Measurements from ENCODE around the gene TOGARAM2. TPM values are rescaled to one million over a fixed set of nuclear protein-coding genes. Genes with fewer than 3 reads are reported as not detected.

Gene TOGARAM2
- polyA plus RNA-seq, 1 donor (not counting 4 experiments of a cell fraction or from before 2014, with no cell fraction given): 0.10 TPM

DNA sequence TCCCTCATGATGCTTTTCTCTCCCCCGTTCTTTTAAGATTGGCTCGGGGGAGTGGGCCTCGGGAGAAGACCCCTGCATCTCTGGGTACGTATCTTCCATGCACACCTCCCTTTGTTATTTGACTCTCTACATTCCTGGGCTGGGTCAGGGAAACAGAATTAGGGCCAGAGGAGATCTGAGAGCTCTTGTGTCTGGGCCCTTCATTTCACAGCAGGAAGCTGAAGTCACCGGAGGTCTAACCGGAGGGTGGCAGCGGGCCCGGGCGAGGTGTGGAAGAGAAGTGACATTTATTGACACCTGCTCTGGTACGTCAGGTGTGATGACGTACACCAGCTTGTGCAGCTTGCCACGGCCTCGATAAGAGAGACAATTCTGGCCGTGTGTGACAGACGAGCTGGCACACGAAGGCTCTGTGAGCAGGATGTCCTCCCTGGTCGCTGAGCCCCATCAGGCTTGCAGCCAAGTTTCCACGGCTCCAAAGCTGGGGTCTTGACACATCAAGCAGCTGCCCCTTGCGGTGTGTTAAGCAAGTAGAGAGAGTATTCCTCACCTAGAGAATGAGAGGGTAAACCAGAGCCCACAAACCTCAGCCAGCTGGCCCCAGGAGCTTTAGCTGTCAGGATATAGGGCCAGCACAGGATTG lies 30.4 kb downstream of the TOGARAM2 start:
- dilution Hi-C loops (cut with MboI; ENCODE audit: extremely low pct_ligation_motif_present, low sequenced_read_pairs): no loop called here
- Histone ChIP-seq H3K9me3 (ENCODE audit: control insufficient read depth, low read depth, low read length) (no peaks in the 10 kb centered on the region), H3K9me1 (ENCODE audit: control insufficient read depth, extremely low read depth, insufficient read depth, low read length) (no peaks in the 10 kb centered on the region), H2AFZ (ENCODE audit: control insufficient read depth, low read length) (no peak overlapping the region), H4K20me1 (ENCODE audit: control insufficient read depth, extremely low read depth, insufficient read depth, low read length) (no peaks in the 10 kb centered on the region), H3K27ac (ENCODE audit: control insufficient read depth, insufficient read depth, low read length) (no peak overlapping the region), H3K27me3 (ENCODE audit: control insufficient read depth, extremely low read depth, insufficient read depth, low read length) (peaks cover 18% of the 10 kb centered on the region), H3K9ac (ENCODE audit: control insufficient read depth, extremely low read depth, insufficient read depth, low read length) (no peak overlapping the region), H3K4me3 (ENCODE audit: control insufficient read depth in 2 of 3, extremely low read depth in 1 of 3, insufficient read depth in 2 of 3, low read depth in 1 of 3, low read length in 3 of 3) (no peak overlapping the region), H3K4me2 (ENCODE audit: control insufficient read depth, extremely low read depth, insufficient read depth, low read depth, low read length) (no peak overlapping the region), H3K36me3 (ENCODE audit: control insufficient read depth in 2 of 2, extremely low read depth in 1 of 2, insufficient read depth in 2 of 2, low read length in 2 of 2) (no peaks in the 10 kb centered on the region), H3K4me1 (ENCODE audit: control insufficient read depth, extremely low read depth, insufficient read depth, low read length) (no peaks in the 10 kb centered on the region), H3K79me2 (ENCODE audit: control insufficient read depth, insufficient read depth, low read length) (no peaks in the 10 kb centered on the region)
- TF ChIP-seq EZH2 (IDR thresholded peaks at IDR 0.05; ENCODE audit: low read length): no peak
- no peak for TF ChIP-seq CTCF (optimal IDR thresholded peaks at IDR 0.05 in 1 of 3, IDR thresholded peaks at IDR 0.05 in 1 of 3, conservative IDR thresholded peaks at IDR 0.05 in 1 of 3; ENCODE audit: extremely low read depth in 1 of 3, insufficient read depth in 2 of 3, low read length in 3 of 3)
- DNase-seq (ENCODE audit: low read depth, low spot score) (no peak), FAIRE-seq (no peak)

DNA sequence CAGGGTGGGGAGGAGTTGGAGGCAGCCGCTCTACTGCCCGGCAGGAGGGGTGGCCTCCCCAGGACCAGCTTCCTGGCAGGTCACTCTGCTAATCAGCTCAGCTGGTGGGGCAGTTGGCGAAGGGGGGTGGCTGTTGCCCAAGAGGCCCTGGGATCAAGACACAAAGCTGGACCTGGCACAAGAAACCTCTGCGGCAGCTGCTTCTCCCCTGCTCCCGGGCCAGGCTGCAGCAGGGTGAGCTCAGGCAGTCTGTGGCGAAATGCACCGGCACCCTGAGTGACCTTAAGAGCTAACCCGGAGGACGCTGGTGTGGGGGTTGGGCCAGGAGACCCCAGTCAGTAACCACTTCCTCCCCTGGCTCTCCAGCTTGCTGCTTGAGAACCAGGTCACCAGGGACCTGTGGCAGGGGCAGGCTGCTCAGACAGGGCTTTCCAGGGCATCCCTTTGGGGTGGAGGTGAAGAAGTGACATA lies 31.1 kb downstream of the TOGARAM2 start:
- no peak overlapping the region for H3K27ac ChIP-seq (ENCODE audit: control insufficient read depth, insufficient read depth, low read length)
- H3K4me3 ChIP-seq (ENCODE audit: control insufficient read depth in 2 of 3, extremely low read depth in 1 of 3, insufficient read depth in 2 of 3, low read depth in 1 of 3, low read length in 3 of 3): no peak overlapping the region
- H3K36me3 ChIP-seq (ENCODE audit: control insufficient read depth in 2 of 2, extremely low read depth in 1 of 2, insufficient read depth in 2 of 2, low read length in 2 of 2): no peaks in the 10 kb centered on the region
- peaks cover 18% of the 10 kb centered on the region for H3K27me3 ChIP-seq (ENCODE audit: control insufficient read depth, extremely low read depth, insufficient read depth, low read length)
- TF ChIP-seq CTCF (optimal IDR thresholded peaks at IDR 0.05 in 1 of 3, IDR thresholded peaks at IDR 0.05 in 1 of 3, conservative IDR thresholded peaks at IDR 0.05 in 1 of 3; ENCODE audit: extremely low read depth in 1 of 3, insufficient read depth in 2 of 3, low read length in 3 of 3) (no peak), EZH2 (IDR thresholded peaks at IDR 0.05; ENCODE audit: low read length) (no peak)
- H3K9ac ChIP-seq (ENCODE audit: control insufficient read depth, extremely low read depth, insufficient read depth, low read length): no peak overlapping the region
- DNase-seq (ENCODE audit: low read depth, low spot score) (no peak), FAIRE-seq (no peak)
- no peak overlapping the region for H3K4me2 ChIP-seq (ENCODE audit: control insufficient read depth, extremely low read depth, insufficient read depth, low read depth, low read length)
- no peaks in the 10 kb centered on the region for H4K20me1 ChIP-seq (ENCODE audit: control insufficient read depth, extremely low read depth, insufficient read depth, low read length)
- H3K79me2 ChIP-seq (ENCODE audit: control insufficient read depth, insufficient read depth, low read length): no peaks in the 10 kb centered on the region
- H2AFZ ChIP-seq (ENCODE audit: control insufficient read depth, low read length): no peak overlapping the region
- no peaks in the 10 kb centered on the region for H3K4me1 ChIP-seq (ENCODE audit: control insufficient read depth, extremely low read depth, insufficient read depth, low read length)
- dilution Hi-C loops (cut with MboI; ENCODE audit: extremely low pct_ligation_motif_present, low sequenced_read_pairs): no loop called here
- H3K9me3 ChIP-seq (ENCODE audit: control insufficient read depth, low read depth, low read length): no peaks in the 10 kb centered on the region
- no peaks in the 10 kb centered on the region for H3K9me1 ChIP-seq (ENCODE audit: control insufficient read depth, extremely low read depth, insufficient read depth, low read length)

Data from keratinocyte (primary cell).